ENCODE data around the gene RENBP. TPM values are rescaled to one million over a fixed set of nuclear protein-coding genes. Genes with fewer than 3 reads are reported as not detected.
"Not testable (repeated sequence)": the region's sequence is repeated elsewhere in the genome, so short reads cannot be mapped to it uniquely, and the experiment has no call there.

Gene RENBP
- total RNA-seq, 1 donor from 2014 or later = 20.2 TPM

DNA sequence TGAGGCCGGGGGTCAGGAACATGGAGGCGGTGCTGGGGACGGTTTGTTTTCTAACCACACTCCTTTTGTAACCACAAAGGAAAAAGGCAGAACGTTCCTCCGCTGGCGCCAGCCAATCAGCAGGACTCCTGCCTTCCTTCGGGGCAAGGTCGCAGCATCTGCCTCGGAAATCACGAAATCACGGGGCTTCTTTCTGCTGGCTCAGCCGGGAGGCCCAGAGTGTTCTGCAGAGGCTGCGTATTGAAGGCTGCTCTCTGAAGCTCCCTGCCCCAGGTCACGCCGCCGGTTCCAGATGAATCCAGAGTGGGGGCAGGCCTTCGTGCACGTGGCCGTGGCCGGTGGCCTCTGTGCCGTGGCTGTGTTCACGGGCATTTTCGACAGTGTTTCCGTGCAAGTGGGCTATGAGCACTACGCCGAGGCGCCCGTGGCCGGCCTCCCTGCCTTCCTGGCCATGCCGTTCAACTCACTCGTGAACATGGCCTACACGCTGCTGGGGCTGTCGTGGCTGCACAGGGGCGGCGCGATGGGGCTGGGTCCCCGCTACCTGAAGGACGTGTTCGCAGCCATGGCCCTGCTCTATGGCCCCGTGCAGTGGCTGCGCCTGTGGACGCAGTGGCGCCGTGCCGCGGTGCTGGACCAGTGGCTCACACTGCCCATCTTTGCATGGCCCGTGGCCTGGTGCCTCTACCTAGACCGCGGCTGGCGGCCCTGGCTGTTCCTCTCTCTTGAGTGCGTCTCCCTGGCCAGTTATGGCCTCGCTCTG is 37.5 kb upstream of the RENBP start:
- POLR2A ChIA-PET = interaction anchor here (1.0 to 3.0 kb wide), 4 partner anchors 11 to 508 kb away, joined by 6 to 19 read pairs (median 12); partner anchors contain the start of genes HCFC1 and SLC10A3
- Mint-ChIP-seq H3K36me3 (ENCODE audit: low read depth) (no peaks in the 10 kb centered on the region), H3K9me3 (no peaks in the 10 kb centered on the region), H3K4me3 (peak overlapping the region; percentile 55), H3K4me1 (peaks cover 55% of the 10 kb centered on the region), H3K27ac (peak overlapping the region; percentile 92), H3K27me3 (no peaks in the 10 kb centered on the region)
- intact Hi-C loops (cut with micrococcal nuclease) = no loop called here
- no peak for TF ChIP-seq CTCF (IDR thresholded peaks at IDR 0.05)
- no peak for ATAC-seq (ENCODE audit: low read depth)
- CTCF ChIA-PET = interaction anchor here (1.4 kb wide), 1 partner anchor 32 kb away, joined by 7 read pairs; no protein-coding TSS in a partner anchor
- no peak for DNase-seq

DNA sequence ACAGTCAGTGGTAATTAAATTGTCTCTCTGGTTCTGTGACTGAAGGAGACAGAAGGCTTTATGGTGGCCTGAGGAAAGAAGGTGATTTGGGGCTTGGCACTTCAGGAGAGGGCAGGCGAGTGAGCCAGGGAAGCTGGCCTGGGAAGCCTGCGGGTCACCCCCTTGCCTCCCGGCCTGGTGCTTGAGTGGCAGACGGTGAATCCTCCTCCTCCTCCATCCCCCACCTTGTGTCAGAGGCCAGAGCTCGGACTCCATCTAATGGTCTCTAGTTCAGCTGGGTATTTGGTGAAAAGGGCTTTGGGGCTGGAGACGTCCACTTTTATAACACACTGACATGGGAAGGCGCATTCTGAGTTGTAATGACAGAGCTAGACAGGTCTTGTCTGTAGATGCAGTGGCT is 36.8 kb upstream of the RENBP start:
- POLR2A ChIA-PET = interaction anchor here (0.6 to 3.0 kb wide), 10 partner anchors 10 to 509 kb away, joined by 3 to 19 read pairs (median 6); partner anchors contain the start of genes HCFC1 and SLC10A3
- H3K36me3 Mint-ChIP-seq (ENCODE audit: low read depth) = no peaks in the 10 kb centered on the region
- H3K9me3 Mint-ChIP-seq = no peaks in the 10 kb centered on the region
- peaks cover 55% of the 10 kb centered on the region for H3K4me1 Mint-ChIP-seq
- peak overlapping the region; percentile 92 for H3K27ac Mint-ChIP-seq
- ATAC-seq (ENCODE audit: low read depth) (no peak), DNase-seq (no peak)
- H3K4me3 Mint-ChIP-seq = peak overlapping the region; percentile 55
- no peak for TF ChIP-seq CTCF (IDR thresholded peaks at IDR 0.05)
- H3K27me3 Mint-ChIP-seq = no peaks in the 10 kb centered on the region
- CTCF ChIA-PET = interaction anchor here (1.4 kb wide), 1 partner anchor 33 kb away, joined by 7 read pairs; no protein-coding TSS in a partner anchor
- intact Hi-C loops (cut with micrococcal nuclease) = no loop called here

- H3K36me3 Mint-ChIP-seq (ENCODE audit: low read depth); intact Hi-C loops (cut with micrococcal nuclease); DNase-seq; H3K27me3 Mint-ChIP-seq; H3K9me3 Mint-ChIP-seq: not testable (repeated sequence)
- ChIA-PET CTCF (interaction anchor here (0.8 to 1.4 kb wide), 2 partner anchors 24 to 34 kb away, joined by 3 to 7 read pairs; no protein-coding TSS in a partner anchor), POLR2A (interaction anchor here (0.6 to 3.0 kb wide), 10 partner anchors 9 to 508 kb away, joined by 3 to 19 read pairs (median 4); partner anchors contain the start of genes HCFC1 and IRAK1)
- peaks cover 50% of the 10 kb centered on the region for H3K4me1 Mint-ChIP-seq
- H3K4me3 Mint-ChIP-seq = peak overlapping the region; percentile 69
- peak overlapping the region; percentile 92 for H3K27ac Mint-ChIP-seq
- peak; percentile 51 for ATAC-seq (ENCODE audit: low read depth)
Measured at GRCh38 chrX:153980394-153980793, 36.0 kb upstream of the RENBP start.

DNA sequence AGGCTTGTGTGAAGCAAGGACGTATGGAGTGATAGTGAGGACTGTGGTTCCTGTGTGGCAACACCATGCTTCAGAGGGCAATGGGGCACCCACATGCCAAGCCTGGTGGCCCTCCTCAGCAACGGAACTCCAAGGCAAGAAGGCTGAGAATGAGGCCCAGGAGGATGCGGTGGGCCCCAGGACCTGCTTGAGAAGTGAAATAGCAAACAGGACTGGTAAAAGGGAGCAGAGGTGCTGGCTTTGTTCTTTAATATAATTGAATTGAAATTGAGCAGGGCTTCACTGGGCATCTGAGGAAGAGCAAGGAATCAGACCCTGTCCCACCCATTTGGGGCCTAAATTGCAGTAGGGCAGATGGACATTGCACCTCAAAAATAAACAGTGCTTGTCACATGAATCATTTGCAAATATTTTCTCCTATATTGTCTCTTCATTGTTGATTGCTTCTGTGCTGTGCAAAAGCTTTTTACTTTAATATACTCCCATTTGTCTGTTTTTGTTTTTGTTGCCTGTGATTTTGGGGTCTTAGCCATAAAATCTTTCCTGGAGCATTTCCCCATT is 30.4 kb upstream of the RENBP start:
- no peak overlapping the region for H3K4me3 Mint-ChIP-seq
- H3K36me3 Mint-ChIP-seq (ENCODE audit: low read depth) = peaks cover 8% of the 10 kb centered on the region
- H3K4me1 Mint-ChIP-seq = peaks cover 16% of the 10 kb centered on the region
- TF ChIP-seq CTCF (IDR thresholded peaks at IDR 0.05) = no peak
- ATAC-seq (ENCODE audit: low read depth) (no peak), DNase-seq (no peak)
- CTCF ChIA-PET = interaction anchor here (1.3 kb wide), 1 partner anchor 38 kb away, joined by 4 read pairs; no protein-coding TSS in a partner anchor
- intact Hi-C loops (cut with micrococcal nuclease) = no loop called here
- POLR2A ChIA-PET = interaction anchor here (0.8 to 4.6 kb wide), 3 partner anchors 33 to 396 kb away, joined by 4 to 36 read pairs (median 7); partner anchors contain the start of gene IRAK1
- H3K9me3 Mint-ChIP-seq = no peaks in the 10 kb centered on the region
- no peaks in the 10 kb centered on the region for H3K27me3 Mint-ChIP-seq
- peak overlapping the region; percentile 77 for H3K27ac Mint-ChIP-seq

GRCh38 chrX:153974003-153974725 is 29.7 kb upstream of the RENBP start:
- no peaks in the 10 kb centered on the region for H3K27me3 Mint-ChIP-seq
- no peak for TF ChIP-seq CTCF (IDR thresholded peaks at IDR 0.05)
- DNase-seq = no peak
- peaks cover 21% of the 10 kb centered on the region for H3K4me1 Mint-ChIP-seq
- no peaks in the 10 kb centered on the region for H3K9me3 Mint-ChIP-seq
- peak overlapping the region; percentile 87 for H3K4me3 Mint-ChIP-seq
- ChIA-PET POLR2A (interaction anchor here (0.8 to 4.6 kb wide), 6 partner anchors 11 to 397 kb away, joined by 3 to 36 read pairs (median 4); partner anchors contain the start of gene IRAK1), CTCF (interaction anchor here (1.3 kb wide), 1 partner anchor 39 kb away, joined by 4 read pairs; no protein-coding TSS in a partner anchor)
- peak overlapping the region; percentile 77 for H3K27ac Mint-ChIP-seq
- intact Hi-C loops (cut with micrococcal nuclease) = no loop called here
- ATAC-seq (ENCODE audit: low read depth) = no peak
- peaks cover 8% of the 10 kb centered on the region for H3K36me3 Mint-ChIP-seq (ENCODE audit: low read depth)
